Fibroblast of skin of left quadriceps (primary cell): ENCODE measurements around the gene SYNJ1.
"Not testable (repeated sequence)": the region's sequence is repeated elsewhere in the genome, so short reads cannot be mapped to it uniquely, and the experiment has no call there.

ENCODE experiments used
- DNase-seq, 2 experiments: peaks; one replicate each; pipeline ENCODE4 v3.0.0-alpha.2; 2013; ENCODE audit warnings: low read depth in 2 of 2

SYNJ1 gene, protein sequence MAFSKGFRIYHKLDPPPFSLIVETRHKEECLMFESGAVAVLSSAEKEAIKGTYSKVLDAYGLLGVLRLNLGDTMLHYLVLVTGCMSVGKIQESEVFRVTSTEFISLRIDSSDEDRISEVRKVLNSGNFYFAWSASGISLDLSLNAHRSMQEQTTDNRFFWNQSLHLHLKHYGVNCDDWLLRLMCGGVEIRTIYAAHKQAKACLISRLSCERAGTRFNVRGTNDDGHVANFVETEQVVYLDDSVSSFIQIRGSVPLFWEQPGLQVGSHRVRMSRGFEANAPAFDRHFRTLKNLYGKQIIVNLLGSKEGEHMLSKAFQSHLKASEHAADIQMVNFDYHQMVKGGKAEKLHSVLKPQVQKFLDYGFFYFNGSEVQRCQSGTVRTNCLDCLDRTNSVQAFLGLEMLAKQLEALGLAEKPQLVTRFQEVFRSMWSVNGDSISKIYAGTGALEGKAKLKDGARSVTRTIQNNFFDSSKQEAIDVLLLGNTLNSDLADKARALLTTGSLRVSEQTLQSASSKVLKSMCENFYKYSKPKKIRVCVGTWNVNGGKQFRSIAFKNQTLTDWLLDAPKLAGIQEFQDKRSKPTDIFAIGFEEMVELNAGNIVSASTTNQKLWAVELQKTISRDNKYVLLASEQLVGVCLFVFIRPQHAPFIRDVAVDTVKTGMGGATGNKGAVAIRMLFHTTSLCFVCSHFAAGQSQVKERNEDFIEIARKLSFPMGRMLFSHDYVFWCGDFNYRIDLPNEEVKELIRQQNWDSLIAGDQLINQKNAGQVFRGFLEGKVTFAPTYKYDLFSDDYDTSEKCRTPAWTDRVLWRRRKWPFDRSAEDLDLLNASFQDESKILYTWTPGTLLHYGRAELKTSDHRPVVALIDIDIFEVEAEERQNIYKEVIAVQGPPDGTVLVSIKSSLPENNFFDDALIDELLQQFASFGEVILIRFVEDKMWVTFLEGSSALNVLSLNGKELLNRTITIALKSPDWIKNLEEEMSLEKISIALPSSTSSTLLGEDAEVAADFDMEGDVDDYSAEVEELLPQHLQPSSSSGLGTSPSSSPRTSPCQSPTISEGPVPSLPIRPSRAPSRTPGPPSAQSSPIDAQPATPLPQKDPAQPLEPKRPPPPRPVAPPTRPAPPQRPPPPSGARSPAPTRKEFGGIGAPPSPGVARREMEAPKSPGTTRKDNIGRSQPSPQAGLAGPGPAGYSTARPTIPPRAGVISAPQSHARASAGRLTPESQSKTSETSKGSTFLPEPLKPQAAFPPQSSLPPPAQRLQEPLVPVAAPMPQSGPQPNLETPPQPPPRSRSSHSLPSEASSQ (N-terminal part only)

GRCh38 chr21:32727687-32728455 is at the start of gene SYNJ1:
Gene SYNJ1 (minus strand): TSS chr21:32728013. CDS start chr21:32726895, 1,118 bp downstream.
- DNase-seq = peak; percentile 86 to 88

DNA sequence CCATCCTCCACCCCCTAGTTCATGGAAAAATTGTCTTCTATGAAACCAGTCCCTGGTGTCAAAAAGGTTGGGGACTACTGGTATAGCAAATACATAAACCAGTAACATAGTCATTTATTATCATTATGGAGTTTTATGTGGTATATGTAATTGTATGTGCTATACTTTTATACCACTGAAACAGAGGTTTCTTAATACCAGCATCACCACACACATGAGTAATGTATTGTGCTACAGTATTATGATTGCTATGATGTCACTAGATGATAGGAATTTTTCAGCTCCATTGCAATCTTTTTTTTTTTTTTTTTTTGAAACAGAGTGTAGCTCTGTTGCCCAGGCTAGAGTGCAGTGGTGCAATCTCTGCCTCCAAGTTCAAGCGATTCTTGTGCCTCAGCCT is 49.5 kb upstream of the SYNJ1 start:
- no peak for DNase-seq

DNA sequence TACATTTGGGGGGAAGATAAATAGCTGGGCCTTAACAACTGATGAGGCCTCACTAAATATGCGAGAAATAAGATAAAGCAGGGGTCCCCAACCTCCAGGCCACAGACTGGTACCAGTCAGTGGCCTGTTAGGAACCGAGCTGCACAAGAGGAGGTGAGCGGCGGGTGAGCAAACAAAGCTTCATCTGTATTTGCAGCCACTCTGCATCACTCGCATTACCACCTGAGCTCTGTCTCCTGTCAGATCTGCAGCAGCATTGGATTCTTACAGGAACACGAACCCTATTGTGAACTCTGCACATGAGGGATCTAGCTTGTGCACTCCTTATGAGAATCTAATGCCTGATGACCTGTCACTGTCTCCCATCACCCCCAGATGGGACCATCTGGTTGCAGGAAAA is 48.9 kb upstream of the SYNJ1 start:
- DNase-seq = no peak

DNA sequence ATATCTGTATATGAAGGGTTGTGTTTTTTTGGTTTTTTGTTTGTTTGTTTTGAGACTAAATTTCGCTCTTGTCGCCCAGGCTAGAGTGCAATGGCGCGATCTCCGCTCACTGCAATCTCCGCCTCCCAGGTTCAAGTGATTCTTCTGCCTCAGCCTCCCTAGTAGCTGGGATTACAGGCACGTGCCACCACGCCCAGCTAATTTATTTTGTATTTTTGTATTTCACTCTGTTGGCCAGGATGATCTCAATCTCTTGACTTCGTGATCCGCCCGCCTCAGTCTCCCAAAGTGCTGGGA is 45.2 kb upstream of the SYNJ1 start:
- not testable (repeated sequence) for DNase-seq

DNA sequence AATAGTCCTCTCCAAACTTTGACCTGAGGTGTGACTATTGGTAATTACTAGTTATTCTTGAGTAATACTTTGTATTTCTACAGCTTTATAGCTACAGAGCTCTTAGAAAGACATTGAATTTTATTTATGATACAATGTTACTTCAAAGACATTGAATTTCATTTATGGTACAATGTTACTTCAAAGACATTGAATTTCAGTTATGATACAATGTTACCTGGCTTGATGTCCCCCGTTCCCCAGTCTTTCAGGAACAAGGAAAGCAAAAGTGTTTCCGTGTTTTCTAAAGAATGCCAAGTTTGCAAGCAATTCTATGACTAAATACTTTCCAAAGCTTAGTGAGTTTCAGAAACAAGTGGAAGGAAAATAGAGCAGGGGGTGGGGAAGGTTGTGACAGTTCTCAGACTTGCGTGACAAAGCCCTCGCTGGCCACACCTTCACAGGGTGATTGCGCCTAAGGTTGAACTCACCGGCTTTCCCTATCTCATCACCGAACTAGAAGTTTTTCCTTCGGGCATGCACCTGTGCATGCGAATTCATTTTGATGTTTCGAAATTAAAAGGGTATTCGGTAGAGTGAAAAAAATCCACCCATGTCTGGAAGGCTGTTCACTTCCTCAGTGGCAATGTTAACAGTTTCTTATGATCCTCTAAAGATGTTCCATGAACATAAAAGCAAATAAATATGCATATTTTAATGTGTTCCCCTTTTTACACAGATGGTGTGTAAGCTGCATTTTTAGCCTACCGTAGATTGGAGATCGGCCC is 44.7 kb upstream of the SYNJ1 start:
- no peak for DNase-seq

DNA sequence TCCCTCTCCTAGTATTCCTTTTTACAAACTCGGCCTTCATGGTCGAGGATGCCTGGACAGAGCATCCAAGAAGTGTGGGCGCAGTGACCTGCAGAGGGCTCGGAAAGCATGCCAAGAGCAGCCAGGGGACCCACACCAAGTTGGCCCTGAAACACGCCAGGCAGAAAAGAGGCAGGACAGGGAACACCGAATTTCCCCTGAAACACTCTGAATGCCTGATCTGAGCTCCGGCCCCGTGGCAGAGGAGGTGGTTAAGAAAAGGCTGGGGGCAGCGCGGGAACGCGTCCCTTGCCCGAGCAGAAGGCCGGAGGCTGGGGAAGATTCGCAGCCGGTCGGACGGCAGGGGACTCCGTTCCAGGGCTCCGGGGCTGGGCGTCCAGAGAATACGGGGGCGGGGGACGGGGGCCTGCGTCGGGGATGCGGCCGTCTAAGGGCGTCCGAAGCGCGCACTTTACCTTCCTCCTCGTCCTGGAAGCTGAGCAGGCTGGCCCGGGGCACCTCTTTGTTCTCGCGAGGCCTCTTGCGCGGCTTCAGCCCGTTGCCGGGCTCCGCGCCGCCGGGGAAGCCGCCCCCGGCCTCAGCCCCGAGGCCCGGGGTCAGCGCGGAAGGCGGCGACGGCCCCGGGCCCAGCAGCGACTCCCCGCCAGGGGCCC is 43.2 kb upstream of the SYNJ1 start:
- peak; percentile 19 to 24 for DNase-seq

- DNase-seq = no peak
These were observed 40.7 kb upstream of the SYNJ1 start for GRCh38 chr21:32768530-32768929.

DNA sequence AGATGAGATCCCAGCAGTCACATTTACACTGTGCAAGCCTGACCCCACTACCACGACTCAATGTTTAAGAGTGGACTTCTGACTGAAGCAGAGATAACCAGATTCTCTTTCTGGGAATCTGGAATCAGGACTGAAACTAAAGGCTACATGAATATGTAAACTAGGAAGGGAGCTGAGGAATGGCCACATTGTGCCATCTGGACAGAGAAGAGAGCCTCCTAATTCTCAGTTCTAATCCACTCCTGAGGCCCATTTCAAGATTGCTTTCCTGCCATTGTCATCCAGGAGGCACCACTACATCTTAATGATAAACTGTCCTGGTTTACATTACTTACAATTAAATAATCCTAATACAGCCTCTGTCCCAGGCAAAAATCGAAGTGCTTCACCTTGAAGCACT is 37.2 kb upstream of the SYNJ1 start:
- DNase-seq = no peak

GRCh38 chr21:32764186-32764585 is 36.4 kb upstream of the SYNJ1 start:
- no peak for DNase-seq

- DNase-seq = no peak
These were observed 30.0 kb upstream of the SYNJ1 start for GRCh38 chr21:32757804-32758203.

DNA sequence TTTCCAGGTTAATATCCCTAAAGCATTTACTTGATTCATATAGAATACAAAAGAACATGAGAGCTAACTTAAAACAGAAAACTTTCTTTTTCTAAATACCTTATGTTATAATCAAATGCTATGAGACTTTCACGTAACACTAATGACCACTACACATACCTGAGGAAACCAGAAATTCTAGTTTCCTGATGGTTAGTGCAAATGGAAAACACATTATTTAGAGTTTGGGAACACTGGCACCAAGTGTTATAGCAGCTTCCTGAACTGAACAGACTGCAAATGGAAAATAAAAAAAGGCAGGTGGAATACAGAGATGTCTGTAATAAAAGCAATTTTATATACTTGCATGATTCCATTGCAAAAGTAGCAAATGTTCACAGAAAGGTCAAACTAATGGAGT is 28.3 kb upstream of the SYNJ1 start:
- no peak for DNase-seq

GRCh38 chr21:32753818-32754585 is 26.2 kb upstream of the SYNJ1 start:
- DNase-seq = no peak

- no peak for DNase-seq
These were observed 22.6 kb upstream of the SYNJ1 start for GRCh38 chr21:32750405-32750804.

- DNase-seq = no peak
These were observed 21.8 kb upstream of the SYNJ1 start for GRCh38 chr21:32749662-32750061.

DNA sequence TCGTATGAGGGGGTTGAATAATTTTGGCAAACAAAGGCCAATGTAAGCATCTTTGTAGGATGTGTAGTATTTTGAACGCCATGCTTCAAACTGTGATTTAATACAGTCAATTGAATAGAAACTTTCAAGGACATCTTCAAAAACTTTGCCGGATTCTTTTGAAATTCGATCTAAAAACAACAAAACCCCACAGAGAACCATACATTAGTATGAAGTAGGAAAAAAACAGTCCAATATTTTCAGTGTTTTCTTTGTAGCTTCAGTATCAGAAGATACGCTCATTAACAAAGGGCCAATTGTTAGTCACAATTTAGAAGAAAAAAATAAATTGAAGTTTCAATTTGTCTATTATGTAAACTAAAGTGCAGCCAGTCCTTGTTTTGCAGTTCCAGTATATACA is 20.7 kb upstream of the SYNJ1 start:
- no peak for DNase-seq

GRCh38 chr21:32747396-32747795 is 19.6 kb upstream of the SYNJ1 start:
- DNase-seq = no peak

GRCh38 chr21:32746711-32747110 is 18.9 kb upstream of the SYNJ1 start:
- not testable (repeated sequence) for DNase-seq

GRCh38 chr21:32742396-32742795 is 14.6 kb upstream of the SYNJ1 start:
- DNase-seq = no peak

- no peak for DNase-seq
These were observed 13.5 kb upstream of the SYNJ1 start for GRCh38 chr21:32741336-32741735.
